HL-60 (cell line): ENCODE data around the gene FAM89A.

Experiments used
- CTCF ChIP-seq: IDR thresholded peaks from one replicate; pipeline ENCODE4 v1.5.1; 2011; ENCODE audit warnings: low read length, control low read depth, inconsistent platforms; ENCODE audit not compliant: insufficient read depth
- GABPA ChIP-seq: IDR thresholded peaks from 2 replicates; pipeline ENCODE4 v1.6.1; 2012; ENCODE audit warnings: low read depth
- POLR2AphosphoS5 ChIP-seq: IDR thresholded peaks from 2 replicates; pipeline ENCODE4 v1.6.1; 2012; ENCODE audit warnings: low read depth
- REST ChIP-seq: IDR thresholded peaks from 2 replicates; pipeline ENCODE4 v1.6.1; 2012; ENCODE audit warnings: low read depth; ENCODE audit not compliant: insufficient replicate concordance

GRCh38 chr1:231076802-231077201 lies 36.7 kb upstream of the FAM89A start:
- TF ChIP-seq POLR2AphosphoS5 (no peak), CTCF (no peak), REST (no peak), GABPA (no peak)
